Ovary (tissue), 9 donors: ENCODE measurements around the gene EIF4G3. TPM values are rescaled to one million over a fixed set of nuclear protein-coding genes. Genes with fewer than 3 reads are reported as not detected.
"Not testable (repeated sequence)": the region's sequence is repeated elsewhere in the genome, so short reads cannot be mapped to it uniquely, and the experiment has no call there.

Source experiments
- DNase-seq, 5 donors: peaks; one replicate each; pipeline ENCODE4 v3.0.0-alpha.2; 2019 to 2020
- H3K27ac ChIP-seq, 2 donors: fragments of 200-600 bp; one replicate each; pipeline versions ENCODE4 v1.5.1 to v1.8.0; 2019 to 2022
- H3K27me3 ChIP-seq: fragments of 200-600 bp; one replicate; pipeline ENCODE4 v1.8.0; 2022
- H3K36me3 ChIP-seq: fragments of 200-600 bp; sonication (generic); one replicate; pipeline ENCODE4 v1.5.1; 2019
- H3K4me1 ChIP-seq: one replicate; pipeline ENCODE4 v1.8.1; 2013; ENCODE audit warnings: mild to moderate bottlenecking, moderate library complexity; ENCODE audit not compliant: insufficient read depth
- H3K4me3 ChIP-seq: fragments of 200-600 bp; sonication (generic); one replicate; pipeline ENCODE4 v1.5.1; 2017
- H3K9me3 ChIP-seq, 2 donors: fragments of 200-600 bp in 1 of 2; sonication (generic) in 1 of 2; one replicate each; pipeline versions ENCODE4 v1.5.1 to v1.8.1; 2013 to 2019; ENCODE audit warnings: mild to moderate bottlenecking in 1 of 2, moderate library complexity in 1 of 2
- CTCF ChIP-seq, 3 donors: fragments of 450-650 bp in 2 of 3; fragments of 200-600 bp in 1 of 3; IDR thresholded peaks; one replicate each; pipeline versions ENCODE4 v1.5.1 to v1.8.0; 2016 to 2022; ENCODE audit warnings: antibody characterized with exemption in 3 of 3, mild to moderate bottlenecking in 1 of 3
- EP300 ChIP-seq: sonication (generic); formaldehyde crosslinking; IDR thresholded peaks from one replicate; pipeline ENCODE4 v1.6.1; 2017; ENCODE audit warnings: antibody characterized with exemption
- POLR2A ChIP-seq: fragments of 450-650 bp; IDR thresholded peaks from one replicate; pipeline ENCODE4 v1.6.1; 2017; ENCODE audit warnings: antibody characterized with exemption, mild to moderate bottlenecking, moderate library complexity
- WGBS, 3 donors: extraction: QIAGEN DNeasy Blood & Tissue Kit in 1 of 3; methylation state at CpG; one replicate each; pipeline versions ENCODE4 v1.1.5 to v1.1.7; 2013 to 2017; 5-methylcytosine and 5-hydroxymethylcytosine counted together
- intact Hi-C, 4 donors: fragments of 100-400 bp; cut with DNase I; formaldehyde crosslinking; loops; one replicate each; pipeline versions ENCODE4 v1.11.0 to v1.15.1; 2022 to 2023
- polyA plus RNA-seq, 2 donors: library from polyadenylated mRNA; stranded (reverse); fragments of 200-250 nt in 1 of 2; fragments of 350-450 nt in 1 of 2; fragmentation: Illumina TruSeq in 1 of 2; extraction: RNeasy Lipid Tissue Mini Kit (QIAGEN cat#74804) in 1 of 2; gene quantifications; one replicate each; pipeline ENCODE4 v1.2.3, GENCODE V29; 2013 to 2014
- total RNA-seq, 7 donors: library from RNA; depleted of rRNA in 2 of 7; stranded (reverse); fragments of >200 nt in 2 of 7; fragmentation: NEBNext Ultra II Directional in 3 of 7; extraction: Animal tissue kit (Norgen Biotek cat#: 25700) in 3 of 7; gene quantifications; one replicate each; pipeline versions ENCODE4 v1.1.0 to v1.2.4, GENCODE V29; 2016 to 2023
- donor health status: DM: no; HTN: no; CAD: no; lungs with moderate emphysema.
- donor health status: DM: no; HTN: no; CAD: no.
- donor health status: Bipolar disorder and iron deficiency.
- donor health status: DM: yes; HTN: yes; CAD: no.
- donor health status: DM: no; HTN: no; CAD: no.
- donor health status: DM: yes; HTN: yes; CAD: no.

The EIF4G3 gene
- total and polyA plus RNA-seq, 9 donors, result 13.9 to 62.4 (median 39.4) TPM

- no peaks in the 10 kb centered on the region for H3K36me3 ChIP-seq
- no peak overlapping the region for H3K4me3 ChIP-seq
- no peak overlapping the region for H3K27ac ChIP-seq
- H3K4me1 ChIP-seq, result peaks cover 3% of the 10 kb centered on the region
- no peak for DNase-seq
- intact Hi-C loops, result no loop called here
- no peaks in the 10 kb centered on the region for H3K9me3 ChIP-seq
- 89 to 95% (median 94%) methylated on average over 5 of the region's 5 CpGs for WGBS, 3 donors
- no peaks in the 10 kb centered on the region for H3K27me3 ChIP-seq
- TF ChIP-seq CTCF (IDR thresholded peaks at IDR 0.05), result no peak
- TF ChIP-seq EP300, result no peak
- no peak for TF ChIP-seq POLR2A
These were observed 116.2 kb downstream of the EIF4G3 start for GRCh38 chr1:21060523-21060922.

GRCh38 chr1:21059021-21059420, 117.7 kb downstream of the EIF4G3 start:
- no peak overlapping the region for H3K4me3 ChIP-seq
- TF ChIP-seq CTCF (IDR thresholded peaks at IDR 0.05) (no peak), POLR2A (no peak), EP300 (no peak)
- H3K27me3 ChIP-seq, result no peaks in the 10 kb centered on the region
- no peaks in the 10 kb centered on the region for H3K36me3 ChIP-seq
- peaks cover 3% of the 10 kb centered on the region for H3K4me1 ChIP-seq
- DNase-seq, result no peak
- intact Hi-C loops, result no loop called here
- H3K9me3 ChIP-seq, result no peaks in the 10 kb centered on the region
- H3K27ac ChIP-seq, result no peak overlapping the region

GRCh38 chr1:21058035-21058793, 118.5 kb downstream of the EIF4G3 start:
- 63 to 69% (median 65%) methylated on average over 3 of the region's 3 CpGs for WGBS, 3 donors
- H3K36me3 ChIP-seq, result no peaks in the 10 kb centered on the region
- peaks cover 3% of the 10 kb centered on the region for H3K4me1 ChIP-seq
- intact Hi-C loops, result no loop called here
- no peaks in the 10 kb centered on the region for H3K27me3 ChIP-seq
- TF ChIP-seq EP300, result no peak
- TF ChIP-seq CTCF (IDR thresholded peaks at IDR 0.05), result no peak
- no peak for TF ChIP-seq POLR2A
- H3K27ac ChIP-seq, result no peak overlapping the region
- H3K9me3 ChIP-seq, result no peaks in the 10 kb centered on the region
- DNase-seq, result no peak
- H3K4me3 ChIP-seq, result no peak overlapping the region

- WGBS, 3 donors, result 91 to 100% (median 96%) methylated on average over 2 to 46 of the region's 59 CpGs
- intact Hi-C loops, H3K4me3 ChIP-seq, H3K9me3 ChIP-seq, H3K27me3 ChIP-seq, H3K36me3 ChIP-seq, DNase-seq, H3K4me1 ChIP-seq, H3K27ac ChIP-seq: not testable (repeated sequence)
These were observed 123.3 kb downstream of the EIF4G3 start for GRCh38 chr1:21053189-21053928.

- TF ChIP-seq EP300, result no peak
- no peak for TF ChIP-seq CTCF (IDR thresholded peaks at IDR 0.05)
- no peak for TF ChIP-seq POLR2A
- 93 to 96% (median 94%) methylated on average over 3 of the region's 3 CpGs for WGBS, 3 donors
- intact Hi-C loops, result no loop called here
These were observed 124.7 kb downstream of the EIF4G3 start for GRCh38 chr1:21052034-21052433.

More at GRCh38 chr1:21052034-21052433, 124.7 kb downstream of the EIF4G3 start:
- no peaks in the 10 kb centered on the region for H3K4me1 ChIP-seq
- DNase-seq, result no peak
- no peaks in the 10 kb centered on the region for H3K9me3 ChIP-seq
- H3K27ac ChIP-seq, result no peak overlapping the region
- H3K4me3 ChIP-seq, result no peak overlapping the region
- no peaks in the 10 kb centered on the region for H3K36me3 ChIP-seq
- H3K27me3 ChIP-seq, result no peaks in the 10 kb centered on the region
